ENCODE measurements around the gene TBC1D22A.

DNA sequence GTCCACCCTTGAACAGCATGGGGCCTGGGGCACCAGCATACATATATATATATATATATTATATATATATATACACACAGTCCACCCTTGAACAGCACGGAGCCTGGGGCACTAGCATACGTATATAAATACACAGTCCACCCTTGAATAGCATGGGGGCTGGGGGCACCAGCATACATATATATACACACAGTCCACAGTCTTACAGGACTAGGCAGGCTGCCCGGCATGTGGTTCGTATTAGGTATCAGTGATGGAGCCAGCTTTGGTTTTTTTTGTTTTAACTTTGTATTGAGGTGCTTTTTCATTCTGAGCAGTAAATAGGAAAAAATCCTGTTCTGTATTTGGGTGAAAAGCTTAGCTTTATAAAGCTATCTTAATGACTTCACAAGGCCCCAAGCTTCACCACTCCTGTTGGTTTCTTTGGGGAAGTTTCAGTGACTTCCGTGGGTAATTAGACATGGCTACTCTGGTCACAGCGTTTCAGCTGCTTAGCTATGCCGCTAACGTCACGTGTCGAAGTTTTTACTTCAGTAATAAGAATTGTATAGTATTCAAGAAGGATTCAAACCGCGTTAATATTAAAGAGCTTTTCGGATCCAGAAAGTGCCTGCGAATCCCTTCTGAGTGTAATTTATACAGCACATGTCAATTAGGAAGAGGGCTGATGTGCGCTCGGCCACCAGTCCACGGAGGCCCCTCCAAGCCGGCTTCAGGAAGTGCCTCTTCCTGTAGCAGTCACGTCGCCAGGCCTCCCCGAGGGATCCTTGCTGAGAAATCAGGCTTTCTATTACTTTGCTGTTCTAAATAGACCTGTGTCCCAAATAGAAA lies 179.7 kb downstream of the TBC1D22A start:
- no peak for TF ChIP-seq ASH2L (IDR thresholded peaks at IDR 0.05; ENCODE audit: borderline replicate concordance, low read depth)
- TF ChIP-seq, protein P1, sequence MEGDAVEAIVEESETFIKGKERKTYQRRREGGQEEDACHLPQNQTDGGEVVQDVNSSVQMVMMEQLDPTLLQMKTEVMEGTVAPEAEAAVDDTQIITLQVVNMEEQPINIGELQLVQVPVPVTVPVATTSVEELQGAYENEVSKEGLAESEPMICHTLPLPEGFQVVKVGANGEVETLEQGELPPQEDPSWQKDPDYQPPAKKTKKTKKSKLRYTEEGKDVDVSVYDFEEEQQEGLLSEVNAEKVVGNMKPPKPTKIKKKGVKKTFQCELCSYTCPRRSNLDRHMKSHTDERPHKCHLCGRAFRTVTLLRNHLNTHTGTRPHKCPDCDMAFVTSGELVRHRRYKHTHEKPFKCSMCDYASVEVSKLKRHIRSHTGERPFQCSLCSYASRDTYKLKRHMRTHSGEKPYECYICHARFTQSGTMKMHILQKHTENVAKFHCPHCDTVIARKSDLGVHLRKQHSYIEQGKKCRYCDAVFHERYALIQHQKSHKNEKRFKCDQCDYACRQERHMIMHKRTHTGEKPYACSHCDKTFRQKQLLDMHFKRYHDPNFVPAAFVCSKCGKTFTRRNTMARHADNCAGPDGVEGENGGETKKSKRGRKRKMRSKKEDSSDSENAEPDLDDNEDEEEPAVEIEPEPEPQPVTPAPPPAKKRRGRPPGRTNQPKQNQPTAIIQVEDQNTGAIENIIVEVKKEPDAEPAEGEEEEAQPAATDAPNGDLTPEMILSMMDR (IDR thresholded peaks at IDR 0.05 in 2 of 3, conservative IDR thresholded peaks at IDR 0.05 in 1 of 3; ENCODE audit: control insufficient read depth in 2 of 3, extremely low read depth in 1 of 3, insufficient read depth in 1 of 3, low read depth in 3 of 3, low read length in 3 of 3), result no peak
- TF ChIP-seq, protein P2, sequence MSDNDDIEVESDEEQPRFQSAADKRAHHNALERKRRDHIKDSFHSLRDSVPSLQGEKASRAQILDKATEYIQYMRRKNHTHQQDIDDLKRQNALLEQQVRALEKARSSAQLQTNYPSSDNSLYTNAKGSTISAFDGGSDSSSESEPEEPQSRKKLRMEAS (IDR thresholded peaks at IDR 0.05; ENCODE audit: low read depth, low read length), result no peak

Measured in GM12878 (cell line).